ENCODE measurements around the gene C6orf120.
A peak's percentile ranks its signal among the peaks of the same experiment; 100 is the strongest.

Gene C6orf120

DNA sequence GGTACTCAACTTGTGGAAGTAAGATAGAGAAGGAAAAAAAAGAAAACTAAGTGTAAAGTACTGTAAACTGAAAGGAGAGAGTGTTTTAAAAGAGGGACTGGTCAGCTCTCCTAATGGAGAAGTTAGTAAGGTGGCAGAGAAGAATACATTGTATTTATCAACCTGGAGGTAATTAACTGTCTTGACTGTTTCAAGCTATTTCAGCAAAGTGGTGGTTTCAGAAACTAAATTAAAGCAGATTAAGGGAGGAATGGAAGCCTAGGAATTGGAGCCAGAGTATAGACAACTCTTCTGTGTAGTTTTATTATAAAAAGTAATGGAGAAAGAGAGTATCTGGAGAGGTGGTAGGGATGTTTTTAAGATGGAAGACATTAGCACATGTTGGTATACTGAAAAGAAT, 25.0 kb downstream of the C6orf120 start:
- no peak for DNase-seq

DNA sequence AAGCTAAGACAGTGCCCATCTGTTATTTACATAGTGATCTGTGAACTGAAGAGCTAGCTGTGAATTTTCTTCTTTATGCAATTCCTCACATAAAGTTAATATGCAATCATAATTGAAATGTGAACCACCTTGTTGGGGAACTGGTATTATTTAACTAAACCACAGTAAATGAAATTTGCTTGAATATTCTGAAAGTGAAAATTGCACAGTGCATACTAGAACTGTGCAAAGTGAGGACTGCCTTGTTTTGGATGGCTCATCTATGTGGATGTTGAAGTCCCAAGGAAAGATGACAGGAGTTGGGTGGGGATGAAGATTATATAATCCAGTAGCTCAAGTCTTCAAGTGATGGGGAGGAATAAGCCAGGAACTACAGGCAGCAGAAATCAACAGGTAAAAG, 28.0 kb downstream of the C6orf120 start:
- no peak for DNase-seq

- DNase-seq: no peak
Measured at GRCh38 chr6:169738204-169738975, 36.5 kb downstream of the C6orf120 start.

GRCh38 chr6:169738976-169739529, 37.1 kb downstream of the C6orf120 start:
- no peak for DNase-seq

GRCh38 chr6:169741344-169741743, 39.4 kb downstream of the C6orf120 start:
- no peak for DNase-seq

DNA sequence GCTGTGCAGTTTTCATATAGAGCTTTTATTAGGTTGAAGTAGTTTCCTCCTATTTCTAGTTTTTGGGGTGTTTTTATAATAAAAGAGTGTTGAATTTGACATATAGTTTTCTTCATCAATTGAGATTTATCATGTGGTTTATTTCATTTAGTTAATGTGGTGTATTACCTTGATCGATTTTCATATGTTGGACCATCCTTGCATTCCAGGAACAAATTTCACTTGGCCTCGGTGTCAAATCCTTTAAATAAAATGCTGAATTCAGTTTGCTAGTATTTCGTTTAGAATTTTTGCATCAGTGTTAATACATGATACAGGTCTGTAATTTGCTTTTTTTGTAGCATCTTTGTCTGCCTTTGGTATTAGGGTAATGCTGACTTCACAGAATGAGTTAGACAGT, 43.5 kb downstream of the C6orf120 start:
- no peak for DNase-seq

- DNase-seq: no peak
Measured at GRCh38 chr6:169746556-169746955, 44.6 kb downstream of the C6orf120 start.

DNA sequence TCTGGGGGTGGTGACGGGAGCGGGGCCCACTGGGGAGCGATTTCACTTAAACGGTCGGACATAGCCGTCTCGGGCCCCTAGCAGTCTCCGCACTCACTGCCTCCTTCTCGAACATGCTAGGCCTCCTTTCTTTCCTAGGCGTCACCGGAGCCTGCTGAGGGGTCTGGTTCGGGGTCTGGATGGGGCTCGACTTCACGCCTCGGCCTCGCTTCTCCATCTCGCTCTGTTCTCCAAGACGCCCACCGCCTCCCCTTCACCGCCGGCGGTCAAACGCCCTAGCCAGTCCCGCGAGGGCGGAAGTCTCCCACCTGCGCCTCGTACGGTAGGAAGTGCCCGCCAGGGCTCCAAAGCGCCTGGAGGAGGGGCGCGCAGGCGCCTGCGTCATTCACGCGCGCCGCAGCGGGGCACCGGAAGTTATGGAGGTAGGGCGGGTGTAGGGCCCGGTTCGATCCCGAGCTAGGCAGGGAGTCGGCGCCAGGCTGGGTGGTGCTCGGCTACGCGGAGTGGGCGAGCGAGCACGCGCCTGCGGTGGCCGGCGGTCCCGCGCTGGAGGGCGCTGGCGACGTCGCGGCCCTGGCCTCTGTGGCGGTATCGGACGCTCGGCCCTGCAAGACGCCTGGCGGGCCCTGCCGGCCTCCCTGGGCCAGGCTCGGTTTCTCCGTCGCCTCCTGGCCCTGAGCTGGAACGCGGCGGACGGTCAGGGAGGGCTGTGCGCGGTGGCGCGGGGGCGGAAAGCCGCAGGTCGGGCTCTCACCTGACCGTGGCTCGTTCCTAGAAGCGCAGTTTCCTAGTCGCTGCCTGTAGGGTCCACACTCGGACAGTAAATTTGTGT, 49.5 kb downstream of the C6orf120 start, which contains the start of the genes DYNLT2 and ERMARD:
Gene DYNLT2, minus strand, starts transcription at position 331 of the 832 bp plus-strand sequence. Its CDS starts 114 bp downstream, at position 217.
Gene ERMARD, plus strand, starts transcription at position 381 of the 832 bp plus-strand sequence. Its CDS starts 36 bp downstream, at position 417.
- DNase-seq: peak; percentile 96

DNA sequence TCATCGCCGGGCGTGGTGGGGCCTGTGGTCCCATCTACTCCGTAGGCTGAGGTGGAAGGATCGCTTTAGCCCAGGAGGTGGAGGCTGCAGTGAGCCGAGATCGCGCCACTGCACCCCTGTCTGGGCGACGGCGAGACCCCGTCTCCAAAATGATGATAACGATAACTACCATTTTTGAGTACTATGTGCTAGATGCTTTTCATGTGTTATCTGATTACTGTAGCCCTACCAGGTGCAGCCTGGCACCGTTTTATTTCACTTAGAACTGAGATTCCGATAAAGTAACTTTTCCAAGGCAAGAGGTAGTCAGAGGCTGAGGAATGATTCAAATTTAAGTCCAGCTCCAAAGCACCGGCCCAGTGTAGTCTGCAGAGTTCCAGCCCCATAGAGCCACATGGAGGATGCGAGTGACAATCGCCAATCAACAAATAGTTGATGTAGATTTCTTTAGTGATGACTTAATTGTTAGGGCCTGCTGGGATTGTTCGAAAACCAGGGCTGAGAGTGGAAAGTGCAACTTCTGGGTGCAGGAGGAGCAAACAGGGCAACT, 50.2 kb downstream of the C6orf120 start:
- DNase-seq: no peak
